Neuron (in vitro differentiated cells): Measurements from ENCODE around the gene TXNL4B.

Source experiments
- H2AFZ ChIP-seq: one replicate; pipeline ENCODE4 v1.6.1; 2013; ENCODE audit warnings: low read depth, mild to moderate bottlenecking, inconsistent platforms, low read length, moderate library complexity
- H3K27me3 ChIP-seq: one replicate; pipeline ENCODE4 v1.6.1; 2013; ENCODE audit warnings: low read length; ENCODE audit not compliant: insufficient read depth
- H3K36me3 ChIP-seq: one replicate; pipeline ENCODE4 v1.6.1; 2013; ENCODE audit warnings: low read length; ENCODE audit not compliant: insufficient read depth
- H3K4me1 ChIP-seq: one replicate; pipeline ENCODE4 v1.6.1; 2013; ENCODE audit warnings: low read length; ENCODE audit not compliant: insufficient read depth
- H3K4me3 ChIP-seq: 2 replicates; pipeline ENCODE4 v1.5.1; 2013; ENCODE audit warnings: mild to moderate bottlenecking, low read length, moderate library complexity
- H3K9me3 ChIP-seq: one replicate; pipeline ENCODE4 v1.6.1; 2013; ENCODE audit warnings: low read length

Gene TXNL4B

GRCh38 chr16:72124761-72125634 lies 31.6 kb upstream of the TXNL4B start:
- peaks cover 7% of the 10 kb centered on the region for H3K4me1 ChIP-seq
- no peaks in the 10 kb centered on the region for H3K27me3 ChIP-seq
- no peaks in the 10 kb centered on the region for H3K9me3 ChIP-seq
- H2AFZ ChIP-seq, result no peak overlapping the region
- H3K4me3 ChIP-seq, result peak overlapping the region; percentile 2
- H3K36me3 ChIP-seq, result no peaks in the 10 kb centered on the region

DNA sequence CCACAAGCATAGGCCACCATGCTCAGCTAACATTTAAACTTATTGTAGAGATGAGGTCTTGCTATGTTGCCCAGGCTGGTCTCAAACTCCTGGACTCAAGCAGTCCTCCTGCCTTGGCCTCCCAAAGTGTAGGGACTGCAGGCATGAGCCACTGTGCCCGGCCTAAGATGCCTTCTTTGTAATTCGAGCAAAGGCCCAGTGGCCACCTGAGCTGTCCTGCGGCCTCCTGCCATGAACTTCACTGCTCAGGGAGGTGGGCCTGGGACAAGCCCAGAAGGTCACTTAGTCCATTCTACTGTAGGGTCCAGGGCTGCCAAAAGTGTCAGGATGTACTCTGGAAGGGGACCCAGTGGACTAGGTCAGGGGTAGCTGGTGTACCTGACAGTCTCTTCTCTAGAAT lies 30.7 kb upstream of the TXNL4B start:
- Histone ChIP-seq H3K9me3 (no peaks in the 10 kb centered on the region), H3K4me3 (no peak overlapping the region), H3K27me3 (no peaks in the 10 kb centered on the region), H2AFZ (no peak overlapping the region), H3K36me3 (no peaks in the 10 kb centered on the region), H3K4me1 (peaks cover 7% of the 10 kb centered on the region)

GRCh38 chr16:72123426-72123825 lies 30.0 kb upstream of the TXNL4B start:
- H3K9me3 ChIP-seq, result no peaks in the 10 kb centered on the region
- peaks cover 7% of the 10 kb centered on the region for H3K4me1 ChIP-seq
- no peak overlapping the region for H3K4me3 ChIP-seq
- H3K27me3 ChIP-seq, result no peaks in the 10 kb centered on the region
- no peak overlapping the region for H2AFZ ChIP-seq
- H3K36me3 ChIP-seq, result no peaks in the 10 kb centered on the region

GRCh38 chr16:72122916-72123315 lies 29.5 kb upstream of the TXNL4B start:
- Histone ChIP-seq H3K4me1 (peaks cover 7% of the 10 kb centered on the region), H3K9me3 (no peaks in the 10 kb centered on the region), H3K36me3 (no peaks in the 10 kb centered on the region), H3K27me3 (no peaks in the 10 kb centered on the region), H3K4me3 (no peak overlapping the region), H2AFZ (no peak overlapping the region)

DNA sequence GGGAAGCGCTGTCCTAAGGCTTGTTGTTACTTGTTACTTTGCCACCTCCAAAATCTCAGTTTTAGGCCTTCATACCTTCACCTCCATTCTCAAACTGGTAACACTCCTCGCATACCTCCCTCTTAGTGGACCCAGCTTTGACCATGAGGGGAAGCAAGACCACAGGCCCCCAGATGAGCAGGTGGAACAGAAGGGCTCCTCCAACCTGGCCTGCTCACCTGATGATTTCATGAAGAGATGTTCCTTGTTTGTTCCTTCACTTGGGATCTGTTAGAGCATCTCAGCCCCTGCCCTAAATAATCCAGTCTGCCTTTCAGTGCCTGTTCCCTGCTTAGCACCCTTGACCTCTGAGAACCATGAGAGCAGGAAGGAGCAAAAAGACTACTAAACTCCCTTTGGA lies 28.9 kb upstream of the TXNL4B start:
- Histone ChIP-seq H3K36me3 (no peaks in the 10 kb centered on the region), H3K4me1 (peaks cover 7% of the 10 kb centered on the region), H2AFZ (no peak overlapping the region), H3K27me3 (no peaks in the 10 kb centered on the region), H3K4me3 (no peak overlapping the region), H3K9me3 (no peaks in the 10 kb centered on the region)

DNA sequence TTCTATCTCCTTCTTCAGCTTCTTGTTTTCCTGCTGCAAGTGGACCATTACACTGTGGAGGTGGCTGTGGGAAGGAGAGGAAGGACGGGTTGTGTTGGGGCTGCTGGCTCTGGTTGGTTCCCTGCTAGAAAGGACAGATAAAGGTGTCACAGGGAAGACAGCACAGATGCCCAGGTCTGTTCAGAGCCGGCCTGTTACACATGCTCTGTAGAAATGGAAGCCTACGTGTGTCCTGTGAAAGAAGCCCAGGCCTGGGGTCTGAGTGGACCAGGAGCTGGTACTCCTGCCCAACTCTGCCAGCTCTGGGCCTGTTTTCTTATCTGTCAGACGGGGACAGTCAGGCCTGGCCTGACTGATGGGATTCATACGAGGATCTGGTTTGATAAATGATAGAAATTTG lies 26.6 kb upstream of the TXNL4B start:
- H3K36me3 ChIP-seq, result no peaks in the 10 kb centered on the region
- H3K9me3 ChIP-seq, result no peaks in the 10 kb centered on the region
- H3K27me3 ChIP-seq, result no peaks in the 10 kb centered on the region
- H3K4me1 ChIP-seq, result peaks cover under 1% of the 10 kb centered on the region
- no peak overlapping the region for H2AFZ ChIP-seq
- no peak overlapping the region for H3K4me3 ChIP-seq

DNA sequence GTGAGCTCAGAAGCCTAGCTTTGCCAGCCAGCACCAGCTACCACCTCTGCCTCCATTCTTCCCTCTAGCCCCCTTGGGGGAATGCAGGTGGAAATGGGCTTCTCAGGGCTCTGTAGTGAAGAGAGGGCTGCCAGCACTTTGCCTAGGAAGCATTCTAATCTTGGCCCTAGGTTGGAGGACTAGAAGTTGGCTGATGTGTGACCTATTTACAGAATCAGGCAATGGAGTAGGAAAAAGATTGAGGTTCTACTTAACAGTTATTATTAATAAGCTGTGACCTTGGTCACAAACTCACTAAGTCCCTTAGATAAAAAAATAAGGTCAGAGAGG lies 20.2 kb upstream of the TXNL4B start:
- Histone ChIP-seq H3K4me3 (no peak overlapping the region), H2AFZ (no peak overlapping the region), H3K27me3 (no peaks in the 10 kb centered on the region), H3K4me1 (peaks cover 3% of the 10 kb centered on the region), H3K36me3 (peaks cover 50% of the 10 kb centered on the region), H3K9me3 (no peaks in the 10 kb centered on the region)

DNA sequence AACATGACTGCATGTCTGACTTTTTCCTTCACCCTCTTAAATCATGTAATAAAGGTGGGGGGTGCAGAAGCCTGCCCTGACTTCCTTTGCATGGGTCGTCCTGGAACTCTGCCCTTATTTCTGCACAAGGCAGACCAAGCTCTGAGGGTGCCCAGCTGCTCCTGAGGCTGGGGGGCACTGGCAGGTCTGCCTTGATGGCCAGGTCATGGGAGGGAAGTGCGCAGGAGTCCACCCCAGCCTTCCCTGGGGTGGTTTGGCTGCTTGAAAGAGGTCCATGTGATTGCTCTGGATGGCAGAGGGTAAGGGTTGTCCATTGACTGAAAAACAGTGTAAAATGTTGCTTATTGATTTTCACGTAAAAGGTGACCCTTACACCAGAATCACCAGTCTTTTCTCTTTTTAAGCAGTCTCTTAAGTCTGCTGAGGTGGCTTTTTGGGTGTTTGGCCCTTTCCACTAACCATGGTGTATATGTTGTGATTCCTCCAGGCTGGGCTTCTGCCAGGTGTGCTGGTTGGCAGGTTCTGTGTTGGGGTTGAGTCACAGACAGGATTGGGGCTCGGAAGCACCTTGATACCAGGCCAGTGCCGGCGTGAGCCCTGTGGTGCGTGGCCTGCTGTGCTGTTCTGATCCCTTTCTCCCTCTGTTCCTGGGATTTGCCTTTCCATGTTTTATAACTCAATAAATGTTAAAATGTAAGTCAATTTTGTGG lies 19.6 kb upstream of the TXNL4B start:
- no peak overlapping the region for H3K4me3 ChIP-seq
- peaks cover 2% of the 10 kb centered on the region for H3K9me3 ChIP-seq
- H3K27me3 ChIP-seq, result no peaks in the 10 kb centered on the region
- H2AFZ ChIP-seq, result no peak overlapping the region
- H3K36me3 ChIP-seq, result peaks cover 55% of the 10 kb centered on the region
- peaks cover 3% of the 10 kb centered on the region for H3K4me1 ChIP-seq

GRCh38 chr16:72112452-72112792 lies 19.0 kb upstream of the TXNL4B start:
- peaks cover 3% of the 10 kb centered on the region for H3K4me1 ChIP-seq
- H3K36me3 ChIP-seq, result peaks cover 60% of the 10 kb centered on the region
- H3K27me3 ChIP-seq, result no peaks in the 10 kb centered on the region
- H3K9me3 ChIP-seq, result peaks cover 2% of the 10 kb centered on the region
- no peak overlapping the region for H3K4me3 ChIP-seq
- no peak overlapping the region for H2AFZ ChIP-seq

- H3K27me3 ChIP-seq, result no peaks in the 10 kb centered on the region
- no peak overlapping the region for H3K4me3 ChIP-seq
- no peak overlapping the region for H2AFZ ChIP-seq
- H3K36me3 ChIP-seq, result peaks cover 65% of the 10 kb centered on the region
- peaks cover 2% of the 10 kb centered on the region for H3K9me3 ChIP-seq
- peaks cover 3% of the 10 kb centered on the region for H3K4me1 ChIP-seq
These were observed 18.4 kb upstream of the TXNL4B start for GRCh38 chr16:72111657-72112451.

- Histone ChIP-seq H3K36me3 (peaks cover 73% of the 10 kb centered on the region), H2AFZ (no peak overlapping the region), H3K4me3 (no peak overlapping the region), H3K27me3 (no peaks in the 10 kb centered on the region), H3K9me3 (peaks cover 2% of the 10 kb centered on the region), H3K4me1 (peaks cover 3% of the 10 kb centered on the region)
These were observed 17.5 kb upstream of the TXNL4B start for GRCh38 chr16:72110662-72111615.

GRCh38 chr16:72109966-72110530 lies 16.6 kb upstream of the TXNL4B start:
- peaks cover 3% of the 10 kb centered on the region for H3K4me1 ChIP-seq
- H2AFZ ChIP-seq, result no peak overlapping the region
- H3K36me3 ChIP-seq, result peaks cover 82% of the 10 kb centered on the region
- no peak overlapping the region for H3K4me3 ChIP-seq
- peaks cover 2% of the 10 kb centered on the region for H3K9me3 ChIP-seq
- no peaks in the 10 kb centered on the region for H3K27me3 ChIP-seq
